DLD1 (cell line): ENCODE measurements around the gene EDARADD.
"Not testable (repeated sequence)": the region's sequence is repeated elsewhere in the genome, so short reads cannot be mapped to it uniquely, and the experiment has no call there.

Source experiments
- in situ Hi-C: cut with HindIII; loops from 2 replicates; pipeline ENCODE4 v1.10.0; 2017; ENCODE audit warnings: low sequenced_read_pairs

Gene EDARADD

GRCh38 chr1:236480758-236481436, 86.8 kb downstream of the EDARADD start:
- in situ Hi-C loops, result no loop called here

GRCh38 chr1:236484310-236484971, 90.4 kb downstream of the EDARADD start:
- in situ Hi-C loops, result no loop called here

GRCh38 chr1:236486356-236487002, 92.4 kb downstream of the EDARADD start:
- in situ Hi-C loops, result no loop called here

GRCh38 chr1:236489161-236489560, 95.1 kb downstream of the EDARADD start:
- in situ Hi-C loops, result not testable (repeated sequence)

- in situ Hi-C loops, result no loop called here
These were observed 95.8 kb downstream of the EDARADD start for GRCh38 chr1:236489710-236490377.

GRCh38 chr1:236491469-236492136, 97.5 kb downstream of the EDARADD start:
- in situ Hi-C loops, result no loop called here

- in situ Hi-C loops, result no loop called here
These were observed 98.3 kb downstream of the EDARADD start for GRCh38 chr1:236492378-236492777.

- in situ Hi-C loops, result no loop called here
These were observed 100.0 kb downstream of the EDARADD start for GRCh38 chr1:236494082-236494481.

GRCh38 chr1:236494586-236495466, 100.7 kb downstream of the EDARADD start:
- in situ Hi-C loops, result no loop called here

GRCh38 chr1:236495467-236496112, 101.5 kb downstream of the EDARADD start:
- in situ Hi-C loops, result no loop called here

GRCh38 chr1:236497908-236498307, 103.8 kb downstream of the EDARADD start:
- in situ Hi-C loops, result no loop called here

- in situ Hi-C loops, result no loop called here
These were observed 107.0 kb downstream of the EDARADD start for GRCh38 chr1:236501093-236501492.

GRCh38 chr1:236502579-236502971, 108.5 kb downstream of the EDARADD start:
- in situ Hi-C loops, result no loop called here

- in situ Hi-C loops, result no loop called here
These were observed 109.0 kb downstream of the EDARADD start for GRCh38 chr1:236502972-236503639.

- in situ Hi-C loops, result not testable (repeated sequence)
These were observed 110.3 kb downstream of the EDARADD start for GRCh38 chr1:236504338-236504737.

GRCh38 chr1:236507022-236507700, 113.1 kb downstream of the EDARADD start:
- in situ Hi-C loops, result no loop called here

GRCh38 chr1:236508593-236509027, 114.5 kb downstream of the EDARADD start:
- in situ Hi-C loops, result no loop called here

- in situ Hi-C loops, result no loop called here
These were observed 115.1 kb downstream of the EDARADD start for GRCh38 chr1:236509203-236509602.
